GM23248 (cell line): ENCODE results near the gene TXNL4A. TPM values are rescaled to one million over a fixed set of nuclear protein-coding genes. Genes with fewer than 3 reads are reported as not detected.

ENCODE experiments used
- DNase-seq: peaks from one replicate; pipeline ENCODE4 v3.0.0-alpha.2; 2015
- H2AFZ ChIP-seq: fragments of 200-600 bp; sonication (generic); 2 replicates; pipeline ENCODE4 v1.6.1; 2016; ENCODE audit warnings: antibody characterized with exemption
- H3F3A ChIP-seq: fragments of 200-600 bp; sonication (generic); 2 replicates; pipeline ENCODE4 v1.6.1; 2016; ENCODE audit warnings: mild to moderate bottlenecking, antibody characterized with exemption, mixed run types; ENCODE audit not compliant: insufficient read depth
- H3K27ac ChIP-seq: fragments of 200-600 bp; sonication (generic); 2 replicates; pipeline ENCODE4 v1.5.1; 2016; ENCODE audit warnings: mild to moderate bottlenecking
- H3K27me3 ChIP-seq: fragments of 200-600 bp; sonication (generic); replicated peaks from 2 replicates; pipeline ENCODE4 v1.6.1; 2016; ENCODE audit warnings: mild to moderate bottlenecking; ENCODE audit not compliant: insufficient read depth
- H3K36me3 ChIP-seq: fragments of 200-600 bp; sonication (generic); 2 replicates; pipeline ENCODE4 v1.6.1; 2016; ENCODE audit warnings: low read depth, mild to moderate bottlenecking
- H3K4me1 ChIP-seq: fragments of 200-600 bp; sonication (generic); 2 replicates; pipeline ENCODE4 v1.6.1; 2016; ENCODE audit warnings: mild to moderate bottlenecking; ENCODE audit not compliant: insufficient read depth
- H3K4me2 ChIP-seq: fragments of 200-600 bp; sonication (generic); one replicate; pipeline ENCODE4 v1.6.1; 2016; ENCODE audit warnings: mild to moderate bottlenecking; ENCODE audit not compliant: unreplicated experiment
- H3K4me3 ChIP-seq: fragments of 200-600 bp; sonication (generic); 2 replicates; pipeline ENCODE4 v1.5.1; 2016; ENCODE audit warnings: mild to moderate bottlenecking
- H3K79me2 ChIP-seq: fragments of 200-600 bp; sonication (generic); 2 replicates; pipeline ENCODE4 v1.6.1; 2016; ENCODE audit warnings: mild to moderate bottlenecking; ENCODE audit not compliant: insufficient read depth
- H3K9ac ChIP-seq: fragments of 200-600 bp; sonication (generic); 2 replicates; pipeline ENCODE4 v1.6.1; 2016; ENCODE audit warnings: mild to moderate bottlenecking
- H3K9me2 ChIP-seq: fragments of 200-600 bp; sonication (generic); 2 replicates; pipeline ENCODE4 v1.6.1; 2016; ENCODE audit warnings: mixed run types, mild to moderate bottlenecking, moderate library complexity; ENCODE audit not compliant: insufficient read depth
- H3K9me3 ChIP-seq: fragments of 200-600 bp; sonication (generic); one replicate; pipeline ENCODE4 v1.6.1; 2017; ENCODE audit warnings: low read depth
- H4K20me1 ChIP-seq: fragments of 200-600 bp; sonication (generic); 2 replicates; pipeline ENCODE4 v1.6.0; 2016; ENCODE audit not compliant: insufficient read depth
- EZH2 ChIP-seq: fragments of 200-600 bp; sonication (generic); IDR thresholded peaks from 2 replicates; pipeline ENCODE4 v1.6.1; 2018; ENCODE audit warnings: antibody characterized with exemption, mild to moderate bottlenecking; ENCODE audit not compliant: insufficient read depth, poor library complexity, severe bottlenecking
- EZH2phosphoT487 ChIP-seq: fragments of 200-600 bp; sonication (generic); IDR thresholded peaks from 2 replicates; pipeline ENCODE4 v1.6.1; 2018; ENCODE audit warnings: antibody characterized with exemption, moderate library complexity, mild to moderate bottlenecking, low read depth; ENCODE audit not compliant: insufficient read depth
- WGBS, 2 experiments: methylation state at CpG; one replicate each; pipeline ENCODE4 v1.1.6; 2015 to 2017; ENCODE audit warnings: low lambda C conversion rate in 2 of 2, low coverage in 1 of 2; ENCODE audit errors: missing lambda C conversion rate in 2 of 2; 5-methylcytosine and 5-hydroxymethylcytosine counted together
- in situ Hi-C: fragments of 300-500 bp; cut with MboI; formaldehyde crosslinking; loops from 2 replicates; pipeline ENCODE4 v1.15.0; 2020
- polyA plus RNA-seq: library from polyadenylated mRNA; unstranded; fragments of >200 nt; fragmentation: Nextera tagmentation; extraction: Ambion mirVana; gene quantifications from 2 replicates; pipeline ENCODE4 v1.2.1, GENCODE V29; 2016
- total RNA-seq: library from RNA; depleted of rRNA; stranded (reverse); fragments of >200 nt; shearing (Covaris generic); gene quantifications from 2 replicates; pipeline ENCODE4 v1.2.3, GENCODE V29; 2014

TXNL4A gene
- total and polyA plus RNA-seq, 2 experiments from 2014 or later, result 17.4 to 192 TPM

DNA sequence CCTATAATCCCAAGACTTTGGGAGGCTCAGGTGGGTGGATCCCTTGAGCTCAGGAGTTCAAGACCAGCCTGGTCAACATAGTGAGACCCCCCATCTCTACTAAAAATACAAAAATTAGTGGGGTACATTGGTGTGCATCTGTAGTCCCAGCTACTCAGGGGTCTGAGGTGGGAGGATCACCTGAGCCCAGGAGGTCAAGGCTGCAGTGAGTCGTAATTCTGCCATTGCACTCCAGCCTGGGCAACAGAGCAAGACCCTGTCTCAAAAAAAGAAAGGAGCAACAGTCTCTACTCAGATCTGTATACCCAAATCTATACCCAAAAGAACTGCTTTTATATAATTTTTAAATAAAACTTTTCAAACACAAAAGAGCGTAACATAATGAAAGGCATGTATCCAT, 29.4 kb downstream of the TXNL4A start:
- TF ChIP-seq EZH2phosphoT487, result no peak
- no peak for TF ChIP-seq EZH2
- WGBS, 2 experiments, result 95 to 98% methylated on average over 2 of the region's 2 CpGs
- no peaks in the 10 kb centered on the region for H3K9me2 ChIP-seq
- H3K36me3 ChIP-seq, result no peaks in the 10 kb centered on the region
- H3K4me3 ChIP-seq, result no peak overlapping the region
- no peak overlapping the region for H3K27ac ChIP-seq
- no peak for DNase-seq
- H3K9ac ChIP-seq, result no peak overlapping the region
- H3K9me3 ChIP-seq, result no peaks in the 10 kb centered on the region
- H3K27me3 ChIP-seq, result no peaks in the 10 kb centered on the region
- in situ Hi-C loops, result no loop called here
- H3K4me2 ChIP-seq, result no peak overlapping the region
- no peaks in the 10 kb centered on the region for H3K79me2 ChIP-seq
- no peak overlapping the region for H2AFZ ChIP-seq
- H3K4me1 ChIP-seq, result peaks cover 23% of the 10 kb centered on the region
- H4K20me1 ChIP-seq, result no peaks in the 10 kb centered on the region
- peaks cover 10% of the 10 kb centered on the region for H3F3A ChIP-seq

DNA sequence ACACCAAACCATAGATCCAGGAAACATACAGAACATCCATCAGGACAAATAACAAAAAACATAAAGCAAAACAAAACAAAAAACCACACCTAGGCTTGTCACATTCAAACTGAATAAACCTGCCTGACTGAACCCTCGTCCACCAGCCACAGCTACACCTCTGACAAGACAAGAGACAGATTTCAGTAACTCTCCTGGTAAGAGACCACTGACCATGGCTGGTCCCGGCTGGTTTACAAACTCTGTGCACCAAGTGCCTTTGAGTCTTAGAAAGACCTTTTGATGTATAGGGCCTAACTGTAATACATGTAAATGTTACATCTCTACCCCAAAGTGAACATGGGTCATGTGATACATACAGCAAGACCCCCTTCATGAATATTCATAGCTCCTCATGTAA, 32.1 kb downstream of the TXNL4A start:
- no peak for TF ChIP-seq EZH2
- no peak for TF ChIP-seq EZH2phosphoT487
- no peaks in the 10 kb centered on the region for H3K27me3 ChIP-seq
- H3K9ac ChIP-seq, result no peak overlapping the region
- no peaks in the 10 kb centered on the region for H3K9me3 ChIP-seq
- H3K36me3 ChIP-seq, result no peaks in the 10 kb centered on the region
- no peaks in the 10 kb centered on the region for H4K20me1 ChIP-seq
- no peaks in the 10 kb centered on the region for H3F3A ChIP-seq
- H3K9me2 ChIP-seq, result no peaks in the 10 kb centered on the region
- no peak overlapping the region for H3K4me3 ChIP-seq
- H3K4me1 ChIP-seq, result peaks cover 9% of the 10 kb centered on the region
- WGBS, 2 experiments, result 71 to 72% methylated on average over 2 of the region's 2 CpGs
- no peak overlapping the region for H2AFZ ChIP-seq
- in situ Hi-C loops, result no loop called here
- no peak overlapping the region for H3K27ac ChIP-seq
- no peak overlapping the region for H3K4me2 ChIP-seq
- no peak for DNase-seq
- no peaks in the 10 kb centered on the region for H3K79me2 ChIP-seq

DNA sequence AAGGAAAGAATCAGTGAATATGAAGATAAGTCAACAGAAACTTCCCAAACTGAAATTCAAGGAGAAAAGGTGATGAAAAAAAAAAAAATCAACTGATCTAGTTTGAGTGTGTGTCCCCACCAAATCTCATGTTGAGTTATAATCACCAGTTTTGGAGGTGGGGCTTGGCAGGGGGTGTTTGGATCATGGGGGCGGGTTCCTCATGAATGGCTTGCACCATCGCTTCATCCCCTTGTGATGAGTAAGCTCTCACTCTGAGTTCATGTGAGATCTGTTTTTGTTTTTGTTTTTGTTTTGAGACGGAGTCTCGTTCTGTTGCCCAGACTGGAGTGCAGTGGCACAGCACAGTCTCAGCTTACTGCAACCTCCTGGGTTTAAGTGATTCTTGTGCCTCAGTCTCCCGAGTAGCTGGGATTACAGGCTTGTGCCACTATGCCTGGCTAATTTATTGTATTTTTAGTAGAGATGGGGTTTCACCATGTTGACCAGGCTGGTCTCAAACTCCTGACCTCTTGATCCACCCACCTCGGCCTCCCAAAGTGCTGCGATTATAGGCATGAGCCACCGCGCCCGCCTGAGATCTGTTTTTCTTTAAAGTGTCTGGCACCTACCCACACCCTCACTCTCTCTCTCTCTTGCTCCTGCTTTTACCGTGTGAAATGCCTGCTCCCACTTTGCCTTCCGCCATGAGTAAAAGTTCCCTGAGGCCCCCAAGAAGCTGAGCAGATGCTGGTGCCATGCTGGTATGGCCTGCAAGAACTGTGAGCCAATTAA, 32.9 kb downstream of the TXNL4A start:
- peaks cover 8% of the 10 kb centered on the region for H3K4me1 ChIP-seq
- H3K79me2 ChIP-seq, result peaks cover 3% of the 10 kb centered on the region
- H3K27ac ChIP-seq, result no peak overlapping the region
- no peak for TF ChIP-seq EZH2phosphoT487
- in situ Hi-C loops, result no loop called here
- no peak overlapping the region for H3K4me2 ChIP-seq
- no peak overlapping the region for H3K4me3 ChIP-seq
- H4K20me1 ChIP-seq, result no peaks in the 10 kb centered on the region
- peak; percentile 49 for DNase-seq
- no peaks in the 10 kb centered on the region for H3K27me3 ChIP-seq
- H3F3A ChIP-seq, result no peaks in the 10 kb centered on the region
- no peaks in the 10 kb centered on the region for H3K36me3 ChIP-seq
- H3K9me2 ChIP-seq, result no peaks in the 10 kb centered on the region
- no peaks in the 10 kb centered on the region for H3K9me3 ChIP-seq
- H2AFZ ChIP-seq, result no peak overlapping the region
- 70 to 81% methylated on average over 12 of the region's 12 CpGs for WGBS, 2 experiments
- H3K9ac ChIP-seq, result no peak overlapping the region

DNA sequence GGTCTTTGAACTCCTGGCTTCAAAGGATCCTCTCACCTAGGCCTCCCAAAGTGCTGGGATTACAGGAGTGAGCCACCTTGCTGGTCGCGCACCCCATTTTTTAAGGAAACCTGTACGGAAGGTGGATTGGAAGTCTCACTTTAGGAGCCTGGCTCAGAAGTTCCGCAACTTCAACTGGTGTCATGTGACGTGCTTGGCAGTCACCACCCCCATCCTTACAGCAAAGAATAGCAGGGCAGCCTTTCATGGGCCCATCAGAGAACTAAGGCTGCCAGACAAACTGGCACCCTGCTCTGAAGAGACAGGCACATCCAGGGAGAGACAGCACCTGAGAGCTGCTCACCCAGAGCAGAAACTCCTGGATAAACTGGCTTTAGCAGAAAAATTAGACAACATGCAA, 33.6 kb downstream of the TXNL4A start:
- no peaks in the 10 kb centered on the region for H3K36me3 ChIP-seq
- H3K4me2 ChIP-seq, result no peak overlapping the region
- no peak for DNase-seq
- no peaks in the 10 kb centered on the region for H3F3A ChIP-seq
- no peak overlapping the region for H3K9ac ChIP-seq
- H2AFZ ChIP-seq, result no peak overlapping the region
- H3K27me3 ChIP-seq, result no peaks in the 10 kb centered on the region
- H3K27ac ChIP-seq, result no peak overlapping the region
- in situ Hi-C loops, result no loop called here
- H3K79me2 ChIP-seq, result peaks cover 10% of the 10 kb centered on the region
- no peaks in the 10 kb centered on the region for H3K9me2 ChIP-seq
- no peaks in the 10 kb centered on the region for H3K9me3 ChIP-seq
- WGBS, 2 experiments, result 97 to 98% methylated on average over 5 of the region's 5 CpGs
- H4K20me1 ChIP-seq, result no peaks in the 10 kb centered on the region
- H3K4me3 ChIP-seq, result no peak overlapping the region
- H3K4me1 ChIP-seq, result peaks cover 7% of the 10 kb centered on the region
- TF ChIP-seq EZH2 (no peak), EZH2phosphoT487 (no peak)
